Globus pallidus (tissue), 1 donor: ENCODE measurements around the gene DDX4.

Experiments used
- DNase-seq: peaks from one replicate; pipeline ENCODE4 v3.0.0-alpha.2; 2015; ENCODE audit warnings: low spot score

The DDX4 gene

GRCh38 chr5:55823151-55823796, 85.4 kb downstream of the DDX4 start:
- no peak for DNase-seq

DNA sequence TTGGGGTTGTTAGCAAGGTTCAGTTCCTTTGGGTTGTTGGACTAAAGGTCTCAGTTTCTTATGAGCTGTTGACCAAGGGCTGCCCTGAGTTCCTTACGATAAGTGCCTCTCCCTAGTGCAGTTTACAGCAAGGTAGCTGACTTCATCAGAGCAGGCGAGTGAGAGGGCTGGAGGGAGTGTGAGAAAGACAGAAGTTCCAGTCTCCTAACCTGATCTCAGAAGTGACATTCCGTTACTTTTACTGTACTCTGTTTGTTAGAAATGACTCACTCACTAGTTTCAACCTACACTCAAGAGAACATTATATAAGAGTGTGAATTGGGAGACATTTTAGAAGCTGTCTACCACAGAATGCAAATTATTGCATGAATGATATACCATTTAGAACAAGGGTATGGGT, 92.1 kb downstream of the DDX4 start:
- no peak for DNase-seq

DNA sequence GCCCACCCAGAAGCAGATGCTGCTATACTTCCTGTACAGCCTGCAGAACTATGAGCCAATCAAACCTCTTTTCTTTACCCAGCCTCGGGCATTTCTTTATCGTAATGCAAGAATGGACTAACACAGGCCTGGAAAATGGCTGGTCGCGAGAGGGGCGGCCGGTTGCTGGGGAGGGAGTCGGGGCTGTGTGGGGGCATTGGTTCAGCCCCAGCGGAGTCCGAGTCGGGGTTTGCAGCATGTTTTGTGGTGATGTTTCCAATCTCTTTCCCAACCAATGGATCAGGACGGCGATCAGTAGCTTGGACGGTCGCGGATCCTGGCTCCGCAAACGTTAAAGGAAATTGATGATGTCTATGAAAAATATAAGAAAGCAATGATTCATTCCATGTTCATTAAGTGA, 94.6 kb downstream of the DDX4 start:
- DNase-seq, result no peak

- no peak for DNase-seq
Observed at GRCh38 chr5:55836191-55836590, 98.3 kb downstream of the DDX4 start.

DNA sequence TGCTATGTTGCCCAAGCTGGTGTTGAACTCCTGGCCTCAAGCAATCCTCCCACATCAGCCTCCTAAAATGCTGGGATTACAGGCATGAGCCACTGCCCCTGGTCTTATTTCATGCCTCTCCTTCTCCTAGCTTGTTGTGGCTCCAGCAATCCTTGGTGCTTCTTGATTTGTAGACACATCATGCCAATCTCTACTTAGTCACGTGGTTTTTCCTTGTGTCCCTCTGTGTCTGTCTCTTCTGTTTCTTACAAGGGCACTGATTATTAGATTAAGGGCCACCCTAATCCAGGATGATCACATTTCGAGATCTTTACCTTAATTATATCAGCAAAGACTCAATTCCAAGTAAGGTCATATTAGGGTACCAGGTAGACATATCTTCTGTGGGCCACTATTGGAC, 104.1 kb downstream of the DDX4 start:
- DNase-seq, result no peak

- DNase-seq, result no peak
Observed at GRCh38 chr5:55847837-55848236, 110.0 kb downstream of the DDX4 start.

DNA sequence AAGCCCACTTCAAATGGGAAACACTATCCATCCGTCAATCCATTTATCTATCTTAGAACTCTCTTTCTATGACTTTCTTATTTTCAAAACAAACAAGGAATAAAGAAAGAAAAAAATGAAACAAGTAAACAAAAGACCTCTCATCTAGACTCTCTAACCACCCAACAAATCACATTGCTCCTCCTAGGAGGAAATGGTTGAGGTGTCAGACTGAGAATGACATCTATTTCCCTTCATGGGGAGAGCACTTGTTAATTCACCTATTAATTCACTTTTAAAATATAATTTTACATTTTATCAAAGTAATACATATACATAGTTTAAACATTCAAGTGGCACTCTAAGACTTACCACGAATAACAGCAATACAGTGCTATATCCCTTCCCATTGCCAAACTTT, 110.9 kb downstream of the DDX4 start:
- DNase-seq, result no peak

DNA sequence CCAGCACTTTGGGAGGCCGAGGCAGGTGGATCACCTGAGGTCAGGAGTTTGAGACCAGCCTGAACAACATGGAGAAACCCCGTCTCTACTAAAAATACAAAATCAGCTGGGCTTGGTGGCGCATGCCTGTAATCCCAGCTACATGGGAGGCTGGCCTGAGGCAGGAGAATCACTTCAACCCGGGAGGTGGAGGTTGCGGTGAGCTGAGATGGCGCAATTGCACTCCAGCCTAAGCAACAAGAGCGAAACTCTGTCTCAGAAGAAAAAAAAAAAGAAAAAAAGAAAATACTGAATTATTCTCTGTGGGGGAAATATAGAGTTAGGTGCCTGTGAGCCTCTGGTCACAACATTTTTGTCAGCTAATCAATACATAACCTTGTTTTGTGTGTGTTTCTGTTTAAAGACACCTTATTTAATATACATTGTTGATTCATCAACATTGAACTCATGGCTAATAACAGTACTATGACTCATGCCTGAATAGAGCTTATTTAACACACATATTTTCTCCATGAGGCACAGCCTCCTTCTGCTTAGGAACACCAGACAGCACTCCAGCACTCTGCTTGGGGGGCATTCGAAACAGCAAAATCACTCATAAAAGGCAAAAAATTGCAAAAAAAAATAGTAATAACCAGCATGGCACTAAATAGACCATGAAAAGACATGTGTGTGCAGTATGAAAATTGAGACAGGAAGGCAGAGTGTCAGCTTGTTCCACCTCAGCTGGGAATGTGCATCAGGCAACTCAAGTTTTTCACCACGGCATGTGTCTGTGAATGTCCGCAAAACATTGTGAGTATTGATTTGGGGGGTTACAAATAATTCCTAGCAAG, 113.2 kb downstream of the DDX4 start, which contains the start of gene IL31RA:
TSS of gene IL31RA (plus strand) at position 519 of the 836 bp plus-strand sequence. CDS start at position 733, 214 bp downstream.
- no peak for DNase-seq

DNA sequence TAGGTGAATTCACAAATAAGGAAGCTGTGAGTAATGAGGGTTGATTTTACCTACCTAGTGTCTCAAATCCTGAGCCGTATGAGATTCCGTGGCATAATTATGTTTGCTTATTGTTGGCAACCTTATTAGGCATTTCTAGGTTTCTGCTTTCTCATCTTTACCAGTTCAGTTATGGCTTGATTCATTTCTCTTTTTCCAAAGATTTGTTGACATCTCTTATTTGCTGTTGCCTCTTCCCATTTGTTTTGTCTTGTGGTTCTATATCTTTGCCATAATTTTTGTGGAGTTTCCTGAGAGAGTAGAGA, 113.8 kb downstream of the DDX4 start:
- no peak for DNase-seq

DNA sequence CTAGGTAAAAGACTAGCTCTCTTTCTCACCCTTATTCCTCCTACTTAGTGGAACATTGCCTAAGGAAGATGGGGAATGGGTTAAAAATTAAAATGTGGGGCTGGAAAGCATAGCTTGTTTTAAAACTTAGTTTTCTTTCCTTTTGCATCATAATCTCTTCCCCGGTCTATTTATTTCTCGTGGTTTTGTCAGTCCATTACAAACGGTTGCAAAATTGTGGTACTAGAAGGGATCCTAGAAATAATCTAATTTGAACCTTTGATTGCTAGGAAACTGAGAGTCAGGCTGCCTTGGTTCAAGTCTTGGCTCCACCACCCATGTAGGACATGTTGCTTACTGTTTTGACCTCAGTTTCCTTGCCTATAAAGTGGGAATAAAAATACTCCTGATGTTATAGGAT, 114.6 kb downstream of the DDX4 start:
- DNase-seq, result no peak

GRCh38 chr5:55853041-55853670, 115.3 kb downstream of the DDX4 start:
- DNase-seq, result no peak

DNA sequence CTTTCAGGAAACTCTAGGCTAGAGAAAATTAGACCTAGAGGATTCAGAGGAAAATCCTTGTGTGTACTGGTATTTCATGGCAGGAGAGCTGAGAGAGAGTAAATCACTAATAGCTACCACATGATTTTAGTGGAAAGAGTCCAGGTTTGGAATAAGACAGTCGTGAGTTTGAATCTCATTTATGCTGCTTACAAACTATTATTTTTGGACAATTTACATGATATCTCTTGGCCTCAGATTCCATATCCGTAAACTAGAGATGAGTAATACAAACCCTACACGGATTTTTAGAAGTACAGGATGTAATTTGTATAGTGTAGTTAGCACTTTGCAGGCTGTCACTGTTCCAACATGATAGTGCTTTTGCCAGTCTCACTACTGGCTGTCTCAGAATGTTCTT, 116.0 kb downstream of the DDX4 start:
- DNase-seq, result no peak

GRCh38 chr5:55855509-55855908, 117.6 kb downstream of the DDX4 start:
- no peak for DNase-seq

GRCh38 chr5:55856516-55857246, 118.8 kb downstream of the DDX4 start:
- DNase-seq, result no peak

DNA sequence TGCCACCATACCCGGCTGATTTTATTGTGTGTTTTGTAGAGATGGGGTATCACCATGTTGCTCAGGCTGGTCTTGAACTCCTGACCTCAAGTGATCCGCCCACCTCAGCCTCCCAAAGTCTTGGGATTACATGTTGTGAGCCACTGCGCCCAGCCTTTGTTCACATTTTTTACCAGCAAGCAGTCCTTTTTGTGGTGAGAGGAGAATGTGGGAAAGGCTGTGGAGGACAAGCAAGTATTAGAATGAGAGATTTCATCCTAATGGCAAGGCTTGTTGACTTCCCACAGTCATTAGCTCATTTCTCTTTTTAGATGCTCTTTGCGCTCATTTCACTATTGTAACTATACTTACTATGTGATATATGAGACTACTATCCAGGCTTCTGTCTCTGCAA, 119.4 kb downstream of the DDX4 start:
- DNase-seq, result no peak

DNA sequence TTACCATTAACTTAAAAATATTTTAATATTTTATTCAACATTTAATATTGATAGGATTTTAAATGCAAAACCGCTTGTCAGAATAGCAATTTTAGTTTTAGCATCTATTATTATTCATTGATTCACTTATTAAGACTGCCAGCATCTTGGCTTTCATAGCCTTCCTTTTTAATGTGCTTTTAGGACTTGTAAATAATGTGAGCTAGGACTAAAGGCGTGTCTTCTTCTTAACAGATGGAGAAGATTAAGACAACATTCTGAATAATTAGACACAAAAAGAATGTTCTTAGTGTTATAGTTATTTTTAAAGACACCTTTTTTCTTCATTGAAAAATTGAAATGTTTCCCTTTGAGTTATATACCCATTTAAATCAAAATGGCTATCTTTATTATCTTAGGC, 120.2 kb downstream of the DDX4 start:
- no peak for DNase-seq

DNA sequence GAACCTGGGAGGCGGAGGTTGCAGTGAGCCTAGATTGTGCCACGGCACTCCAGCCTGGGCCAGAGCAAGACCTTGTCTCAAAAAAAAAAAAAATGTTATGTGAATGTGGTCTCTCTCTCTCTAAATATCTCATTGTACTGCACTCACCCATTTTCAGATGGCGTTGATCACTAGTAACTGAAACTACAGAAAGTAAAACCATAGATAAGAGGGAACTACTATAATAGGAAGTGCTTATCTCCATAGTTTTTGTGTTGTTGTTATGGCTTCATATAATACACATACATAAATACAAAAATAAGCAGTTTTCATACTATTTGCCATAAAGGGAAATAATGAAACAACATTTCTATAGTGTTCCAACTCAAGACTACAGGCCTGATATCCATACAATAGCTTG, 122.4 kb downstream of the DDX4 start:
- DNase-seq, result no peak

DNA sequence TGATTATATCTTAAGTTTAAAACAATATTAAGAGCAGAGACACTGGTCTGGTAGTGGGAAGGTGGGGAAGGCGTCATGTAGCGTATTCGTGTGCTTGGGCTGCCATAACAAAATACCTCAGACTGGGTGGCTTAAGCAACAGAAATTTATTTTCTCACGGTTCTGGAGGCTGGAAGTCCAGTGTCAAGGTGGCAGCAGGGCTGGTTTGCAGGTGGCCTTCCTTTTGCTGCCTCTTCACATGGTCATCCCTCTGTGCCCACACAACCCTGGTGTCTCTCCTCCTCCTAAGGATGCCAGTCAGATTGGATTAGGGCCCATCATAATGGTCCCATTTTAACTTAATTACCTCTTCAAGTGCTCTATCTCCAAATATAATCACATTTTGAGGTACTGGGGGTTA, 122.8 kb downstream of the DDX4 start:
- DNase-seq, result no peak

GRCh38 chr5:55864606-55865541, 127.0 kb downstream of the DDX4 start:
- DNase-seq, result no peak

GRCh38 chr5:55865831-55866230, 128.0 kb downstream of the DDX4 start:
- DNase-seq, result no peak

DNA sequence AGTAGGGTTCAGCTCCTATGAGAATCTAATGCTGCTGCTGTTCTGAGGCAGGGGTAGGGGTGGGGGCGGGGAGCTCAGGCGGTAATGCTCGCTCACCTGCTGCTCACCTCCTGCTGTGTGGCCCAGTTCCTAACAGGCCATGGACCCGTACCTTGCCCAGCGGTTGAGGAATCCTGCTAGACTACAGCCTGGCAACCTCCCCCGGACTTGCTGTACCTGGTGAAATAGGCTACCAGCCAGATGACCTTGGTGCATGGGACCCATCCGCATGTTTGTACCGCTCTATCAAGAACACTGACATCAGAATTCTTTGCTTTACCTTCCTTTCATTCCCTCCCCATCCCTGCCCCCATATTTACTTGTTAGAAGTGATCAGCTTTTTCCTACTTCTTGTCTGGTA, 128.6 kb downstream of the DDX4 start:
- DNase-seq, result no peak
